Prostate gland (tissue), 2 donors: ENCODE results near the gene KRTAP4-11. TPM values are rescaled to one million over a fixed set of nuclear protein-coding genes. Genes with fewer than 3 reads are reported as not detected.

Experiments
- DNase-seq: peaks from one replicate; pipeline ENCODE4 v3.0.0-alpha.2; 2019; ENCODE audit warnings: low spot score
- H3K27ac ChIP-seq, 2 donors: fragments of 200-600 bp; sonication (generic); 2 replicates each; pipeline ENCODE4 v1.5.1; 2017 to 2019
- H3K27me3 ChIP-seq: fragments of 200-600 bp; sonication (generic); replicated peaks from 2 replicates; pipeline ENCODE4 v1.5.1; 2019; ENCODE audit not compliant: insufficient read depth
- H3K36me3 ChIP-seq, 2 donors: fragments of 200-600 bp; sonication (generic); 1 replicate in 1 of 2; 2 replicates in 1 of 2; pipeline versions ENCODE4 v1.5.1 to v1.8.1; 2017 to 2019
- H3K4me1 ChIP-seq: fragments of 200-600 bp; sonication (generic); replicated peaks from 2 replicates; pipeline ENCODE4 v1.5.1; 2019
- H3K4me3 ChIP-seq, 2 donors: fragments of 200-600 bp; sonication (generic); 2 replicates each; pipeline ENCODE4 v1.5.1; 2017 to 2019
- H3K9me3 ChIP-seq: fragments of 200-600 bp; sonication (generic); 2 replicates; pipeline ENCODE4 v1.5.1; 2017
- CTCF ChIP-seq, 4 experiments: fragments of 200-600 bp in 2 of 4; fragments of 450-650 bp in 2 of 4; sonication (generic) in 2 of 4; IDR thresholded peaks; 1 replicate in 3 of 4; 2 replicates in 1 of 4; pipeline ENCODE4 v1.5.1; 2016 to 2019; ENCODE audit warnings: antibody characterized with exemption in 4 of 4, mild to moderate bottlenecking in 2 of 4, moderate library complexity in 2 of 4
- POLR2A ChIP-seq: fragments of 450-650 bp; IDR thresholded peaks from one replicate; pipeline ENCODE4 v1.6.1; 2016; ENCODE audit warnings: antibody characterized with exemption, mild to moderate bottlenecking
- POLR2AphosphoS5 ChIP-seq: sonication (generic); formaldehyde crosslinking; IDR thresholded peaks from one replicate; pipeline ENCODE4 v1.6.1; 2017; ENCODE audit warnings: antibody characterized with exemption
- intact Hi-C: fragments of 100-400 bp; cut with DNase I; formaldehyde crosslinking; loops from one replicate; pipeline ENCODE4 v1.14.2; 2022
- total RNA-seq, 2 donors: library from RNA; depleted of rRNA; stranded (reverse); fragments of >200 nt; gene quantifications; one replicate each; pipeline ENCODE4 v1.1.0, GENCODE V29; 2016

KRTAP4-11 gene
- total RNA-seq, 2 donors from 2014 or later, result not detected

- H3K4me3 ChIP-seq, result no peak overlapping the region
- no peaks in the 10 kb centered on the region for H3K27me3 ChIP-seq
- intact Hi-C loops, result no loop called here
- H3K36me3 ChIP-seq, result no peaks in the 10 kb centered on the region
- no peaks in the 10 kb centered on the region for H3K4me1 ChIP-seq
- DNase-seq, result no peak
- H3K9me3 ChIP-seq, result no peaks in the 10 kb centered on the region
- H3K27ac ChIP-seq, result no peak overlapping the region
- TF ChIP-seq POLR2AphosphoS5 (no peak), POLR2A (no peak), CTCF (IDR thresholded peaks at IDR 0.05) (no peak)
These were observed 50.9 kb downstream of the KRTAP4-11 start for GRCh38 chr17:41067281-41067680.

Other genes with a start within 250 kb of the KRTAP4-11 start
- gene KRT20, start 233.1 kb downstream of the KRTAP4-11 start, total RNA-seq, result not detected
- gene KRT23, start 180.7 kb downstream of the KRTAP4-11 start, total RNA-seq, result 10 to 100 TPM; 19.6 to 38.9 TPM
- gene KRT39, start 151.4 kb downstream of the KRTAP4-11 start, total RNA-seq, result not detected
- gene KRT40, start 134.0 kb downstream of the KRTAP4-11 start, total RNA-seq, result under 1 TPM in 1 of 2 donors, not detected in 1; 0.74 TPM
- not detected for gene KRTAP3-3, start 124.2 kb downstream of the KRTAP4-11 start, total RNA-seq
- not detected for gene KRTAP3-2, start 118.5 kb downstream of the KRTAP4-11 start, total RNA-seq
- not detected for gene KRTAP3-1, start 109.2 kb downstream of the KRTAP4-11 start, total RNA-seq
- under 1 TPM in 1 of 2 donors, not detected in 1; 0.51 TPM for gene KRTAP1-5, start 91.2 kb downstream of the KRTAP4-11 start, total RNA-seq
- gene KRTAP1-4, start 88.2 kb downstream of the KRTAP4-11 start, total RNA-seq, result not detected
- gene KRTAP1-3, start 83.5 kb downstream of the KRTAP4-11 start, total RNA-seq, result not detected
- gene KRTAP1-1, start 76.9 kb downstream of the KRTAP4-11 start, total RNA-seq, result 1 to 10 TPM in 1 of 2 donors, not detected in 1; 1.4 TPM
- not detected for gene KRTAP2-1, start 71.1 kb downstream of the KRTAP4-11 start, total RNA-seq
- not detected for gene KRTAP2-2, start 63.1 kb downstream of the KRTAP4-11 start, total RNA-seq
- not detected for gene KRTAP2-3, start 58.3 kb downstream of the KRTAP4-11 start, total RNA-seq
- gene KRTAP2-4, start 52.5 kb downstream of the KRTAP4-11 start, total RNA-seq, result not detected
- gene KRTAP4-7, start 34.2 kb downstream of the KRTAP4-11 start, total RNA-seq, result not detected
- not detected for gene KRTAP4-8, start 20.2 kb downstream of the KRTAP4-11 start, total RNA-seq
- not detected for gene KRTAP4-16, start 16.2 kb downstream of the KRTAP4-11 start, total RNA-seq
- not detected for gene KRTAP4-9, start 13.0 kb downstream of the KRTAP4-11 start, total RNA-seq
- not detected for gene KRTAP4-12, start 5.8 kb upstream of the KRTAP4-11 start, total RNA-seq
- not detected for gene KRTAP4-6, start 22.2 kb upstream of the KRTAP4-11 start, total RNA-seq
- not detected for gene KRTAP4-5, start 31.5 kb upstream of the KRTAP4-11 start, total RNA-seq
- gene KRTAP4-4, start 42.4 kb upstream of the KRTAP4-11 start, total RNA-seq, result not detected
- gene KRTAP4-3, start 49.8 kb upstream of the KRTAP4-11 start, total RNA-seq, result not detected
- not detected for gene KRTAP4-2, start 59.8 kb upstream of the KRTAP4-11 start, total RNA-seq
- not detected for gene KRTAP4-1, start 66.5 kb upstream of the KRTAP4-11 start, total RNA-seq
- gene KRTAP9-1, start 71.5 kb upstream of the KRTAP4-11 start, total RNA-seq, result not detected
- not detected for gene KRTAP9-2, start 108.3 kb upstream of the KRTAP4-11 start, total RNA-seq
- gene KRTAP9-3, start 114.1 kb upstream of the KRTAP4-11 start, total RNA-seq, result not detected
- not detected for gene KRTAP9-8, start 119.6 kb upstream of the KRTAP4-11 start, total RNA-seq
- not detected for gene KRTAP9-4, start 131.3 kb upstream of the KRTAP4-11 start, total RNA-seq
- gene KRTAP9-9, start 137.0 kb upstream of the KRTAP4-11 start, total RNA-seq, result not detected
- not detected for gene KRTAP9-6, start 147.0 kb upstream of the KRTAP4-11 start, total RNA-seq
- not detected for gene KRTAP9-7, start 157.3 kb upstream of the KRTAP4-11 start, total RNA-seq
- not detected for gene KRTAP29-1, start 184.5 kb upstream of the KRTAP4-11 start, total RNA-seq
- gene KRTAP16-1, start 190.9 kb upstream of the KRTAP4-11 start, total RNA-seq, result not detected
- gene KRTAP17-1, start 197.3 kb upstream of the KRTAP4-11 start, total RNA-seq, result not detected
- gene KRT33A, start 232.5 kb upstream of the KRTAP4-11 start, total RNA-seq, result not detected